HUDEP-2 (cell line): ENCODE results near the gene LRMDA.

ENCODE experiments used
- DNase-seq, 76 experiments: peaks; one replicate each; lab custom pipeline; 2025; ENCODE audit not compliant: unreplicated experiment in 76 of 76; lab: John Stamatoyannopoulos, UW

LRMDA gene

GRCh38 chr10:76358743-76359395 lies 927.4 kb downstream of the LRMDA start:
- DNase-seq: no peak

- no peak for DNase-seq
Measured at GRCh38 chr10:76375761-76376160, 944.3 kb downstream of the LRMDA start.

- no peak for DNase-seq
Measured at GRCh38 chr10:76382381-76382851, 951.0 kb downstream of the LRMDA start.

GRCh38 chr10:76388321-76389023 lies 957.0 kb downstream of the LRMDA start:
- DNase-seq: no peak

GRCh38 chr10:76393875-76394706 lies 962.7 kb downstream of the LRMDA start:
- no peak for DNase-seq

- DNase-seq: no peak
Measured at GRCh38 chr10:76394707-76395042, 963.3 kb downstream of the LRMDA start.

- no peak for DNase-seq
Measured at GRCh38 chr10:76395251-76395650, 963.8 kb downstream of the LRMDA start.

GRCh38 chr10:76396134-76396533 lies 964.7 kb downstream of the LRMDA start:
- no peak for DNase-seq

- no peak for DNase-seq
Measured at GRCh38 chr10:76397181-76398042, 966.0 kb downstream of the LRMDA start.

GRCh38 chr10:76398043-76398710 lies 966.8 kb downstream of the LRMDA start:
- DNase-seq: no peak

- no peak for DNase-seq
Measured at GRCh38 chr10:76399226-76399625, 967.8 kb downstream of the LRMDA start.

- no peak for DNase-seq
Measured at GRCh38 chr10:76401006-76401405, 969.6 kb downstream of the LRMDA start.

- DNase-seq: no peak
Measured at GRCh38 chr10:76403912-76404311, 972.5 kb downstream of the LRMDA start.

GRCh38 chr10:76404531-76404930 lies 973.1 kb downstream of the LRMDA start:
- DNase-seq: no peak

- no peak for DNase-seq
Measured at GRCh38 chr10:76405922-76406321, 974.5 kb downstream of the LRMDA start.

- no peak for DNase-seq
Measured at GRCh38 chr10:76408646-76409045, 977.2 kb downstream of the LRMDA start.

GRCh38 chr10:76411729-76412435 lies 980.5 kb downstream of the LRMDA start:
- DNase-seq: no peak

GRCh38 chr10:76415554-76415953 lies 984.1 kb downstream of the LRMDA start:
- no peak for DNase-seq

GRCh38 chr10:76416642-76417041 lies 985.2 kb downstream of the LRMDA start:
- DNase-seq: no peak
